Activated T-cell treated with anti-CD3 and anti-CD28 coated beads for 4 hours (primary cell): Measurements from ENCODE around the gene IQSEC3.
A peak's percentile ranks its signal among the peaks of the same experiment; 100 is the strongest.

Experiments used
- DNase-seq: peaks from one replicate; pipeline ENCODE4 v3.0.0-alpha.2; 2020

IQSEC3 gene

DNA sequence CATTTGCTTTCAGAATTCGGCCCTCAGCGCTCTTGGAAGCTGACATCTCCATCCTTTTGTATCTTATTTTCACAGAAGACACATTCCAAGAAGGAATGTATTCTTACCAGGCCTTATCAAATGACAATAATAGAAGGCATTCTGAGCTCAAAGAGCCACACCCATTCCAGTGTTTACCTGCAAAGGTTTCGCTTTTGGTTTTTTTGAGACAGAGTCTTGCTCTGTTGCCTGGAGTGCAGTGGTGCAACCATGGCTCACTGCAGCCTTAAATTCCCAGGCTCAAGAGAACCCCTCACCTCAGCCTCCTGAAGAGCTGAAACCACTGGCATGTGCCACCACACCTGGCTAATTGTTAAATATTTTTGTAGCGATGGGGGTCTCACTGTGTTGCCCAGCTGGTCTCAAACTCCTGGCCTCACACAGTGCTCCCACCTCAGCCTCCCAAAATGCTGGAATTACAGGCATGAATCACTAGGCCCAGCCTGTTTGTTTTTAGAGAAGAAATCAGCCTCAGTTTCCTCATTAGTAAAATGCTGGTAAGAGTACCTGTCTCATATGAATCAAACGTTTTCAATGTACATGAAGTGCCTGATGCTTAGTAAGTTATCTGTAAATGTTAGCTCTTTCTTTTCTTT lies 78.2 kb downstream of the IQSEC3 start:
- no peak for DNase-seq

DNA sequence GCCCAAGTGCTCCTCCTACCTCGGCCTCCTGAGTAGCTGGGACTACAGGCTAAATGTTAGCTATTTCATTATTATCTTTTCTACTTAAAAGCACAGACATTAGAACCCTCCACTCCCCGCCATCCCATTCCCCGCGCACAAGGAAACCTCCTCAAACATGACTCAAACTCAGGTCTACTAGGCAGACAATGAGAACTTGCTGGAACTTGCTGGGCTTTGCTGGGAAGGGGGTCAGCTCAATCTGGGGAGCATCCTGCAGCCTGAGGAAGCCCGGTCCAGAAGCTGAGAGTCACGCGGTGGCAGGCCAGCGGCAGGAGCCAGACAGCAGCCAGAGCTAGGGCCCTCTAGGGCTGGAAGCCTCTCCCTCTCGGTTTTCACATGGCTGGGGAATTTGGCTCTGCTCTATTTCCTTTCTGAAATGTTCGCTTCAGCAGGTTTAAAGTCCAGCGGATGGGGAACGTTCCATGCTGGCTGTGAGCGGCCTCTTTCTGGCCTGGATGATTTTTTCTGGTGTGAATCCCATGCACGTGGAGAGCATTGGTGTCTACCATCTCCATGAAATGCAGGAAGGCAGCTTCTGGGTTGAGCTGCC lies 78.9 kb downstream of the IQSEC3 start:
- DNase-seq, result no peak

DNA sequence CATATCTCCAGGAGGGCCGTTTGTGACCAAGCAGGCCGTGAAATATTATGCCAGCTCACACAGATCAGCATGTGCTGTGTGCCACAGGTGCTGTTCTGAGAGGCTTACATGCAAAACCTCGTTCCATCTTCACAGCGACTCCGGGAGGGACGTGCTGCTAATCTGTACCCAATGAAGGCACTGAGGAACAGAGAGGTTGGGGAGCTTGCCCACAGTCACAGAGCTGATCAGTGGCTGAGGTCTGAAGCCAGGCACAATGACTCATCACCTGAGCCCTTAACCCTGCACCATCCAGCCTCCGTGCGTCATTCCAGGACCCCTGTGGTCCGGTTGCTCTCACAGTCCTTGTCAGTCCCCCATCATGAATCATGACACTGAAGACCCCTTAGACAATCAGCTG lies 80.7 kb downstream of the IQSEC3 start:
- DNase-seq, result no peak

DNA sequence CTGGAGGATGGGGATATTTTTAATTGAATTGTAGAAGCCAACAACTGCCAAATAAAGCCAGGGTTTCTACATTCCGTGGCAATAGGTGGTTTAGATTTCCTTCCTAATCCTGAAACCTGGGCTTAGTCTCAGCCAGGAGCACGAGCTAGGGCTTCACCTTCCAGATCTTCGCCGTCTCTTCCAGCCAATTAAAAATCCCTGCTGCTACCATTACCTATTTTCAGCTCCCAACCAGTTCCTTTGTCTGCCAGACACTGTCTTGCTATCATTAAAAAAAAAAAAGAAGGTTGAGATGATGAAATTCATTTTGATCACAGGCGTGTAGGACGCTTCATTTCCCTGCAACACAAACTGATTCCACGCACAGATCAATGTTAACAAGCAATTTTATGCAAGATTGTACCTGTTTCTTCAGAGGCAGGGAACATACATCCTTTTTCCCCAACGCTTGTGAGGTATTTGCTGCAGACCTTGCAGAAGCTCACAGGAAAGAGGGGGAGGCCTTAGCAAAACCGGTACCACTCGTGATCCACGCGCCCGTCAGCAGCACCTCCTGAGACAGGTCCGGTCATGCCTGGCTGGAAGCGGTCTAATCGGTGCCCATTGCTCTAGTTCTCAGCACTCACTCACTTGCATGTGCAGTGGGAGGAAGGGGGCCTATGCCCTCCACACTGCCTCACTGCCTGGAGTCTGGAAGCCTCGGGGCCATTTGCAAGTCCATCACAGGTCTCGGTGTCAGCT lies 82.3 kb downstream of the IQSEC3 start:
- DNase-seq, result no peak

GRCh38 chr12:151579-151978 lies 85.0 kb downstream of the IQSEC3 start:
- DNase-seq, result no peak

GRCh38 chr12:152440-152839 lies 85.9 kb downstream of the IQSEC3 start:
- no peak for DNase-seq

- peak; percentile 30 for DNase-seq
These were observed 86.6 kb downstream of the IQSEC3 start for GRCh38 chr12:153080-153746.

DNA sequence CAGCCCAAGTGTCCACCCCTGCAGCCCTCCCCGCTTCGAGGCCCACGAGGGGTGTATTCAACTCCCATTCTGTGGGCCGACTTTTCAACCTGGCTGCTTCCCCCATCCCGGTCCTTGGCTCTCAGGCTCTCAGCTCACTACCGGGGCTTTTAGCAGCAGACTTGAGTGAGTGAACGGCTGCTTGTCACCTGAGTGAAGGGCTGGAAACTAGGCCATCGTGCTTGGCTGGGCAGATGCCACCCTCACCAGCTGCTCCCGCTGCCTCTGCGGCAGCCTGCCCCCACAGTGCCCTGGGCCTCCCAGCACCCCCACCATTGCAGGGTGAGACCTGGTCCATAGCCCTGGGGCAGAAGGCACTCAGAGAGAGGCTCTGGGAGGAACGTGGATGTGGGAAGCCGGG lies 87.5 kb downstream of the IQSEC3 start:
- DNase-seq, result no peak

DNA sequence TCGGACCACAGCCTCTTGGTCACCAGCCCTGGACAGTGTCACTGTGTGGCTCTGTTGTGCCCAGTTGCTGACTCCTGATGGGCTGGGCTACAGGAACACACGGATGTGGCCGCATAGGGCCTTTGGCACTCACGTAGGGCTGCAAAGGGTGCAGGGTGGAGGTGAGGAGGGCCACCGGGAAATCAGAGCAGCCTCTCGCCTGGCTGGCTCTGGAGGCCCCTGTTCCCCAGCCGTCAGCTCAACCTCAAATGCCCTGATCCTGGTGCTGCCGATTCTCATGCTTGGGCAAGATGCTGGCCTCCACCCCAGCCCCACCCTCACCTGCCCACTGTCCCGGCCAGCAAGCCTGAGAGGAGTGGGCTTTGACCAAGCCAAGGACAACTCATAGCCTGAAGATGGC lies 88.4 kb downstream of the IQSEC3 start:
- no peak for DNase-seq

- no peak for DNase-seq
These were observed 89.1 kb downstream of the IQSEC3 start for GRCh38 chr12:155646-156045.

GRCh38 chr12:156945-157344 lies 90.4 kb downstream of the IQSEC3 start:
- no peak for DNase-seq

- no peak for DNase-seq
These were observed 91.1 kb downstream of the IQSEC3 start for GRCh38 chr12:157644-158043.

GRCh38 chr12:159156-159782 lies 92.7 kb downstream of the IQSEC3 start:
- DNase-seq, result no peak

GRCh38 chr12:160858-161257 lies 94.3 kb downstream of the IQSEC3 start:
- no peak for DNase-seq

- no peak for DNase-seq
These were observed 95.3 kb downstream of the IQSEC3 start for GRCh38 chr12:161823-162222.

DNA sequence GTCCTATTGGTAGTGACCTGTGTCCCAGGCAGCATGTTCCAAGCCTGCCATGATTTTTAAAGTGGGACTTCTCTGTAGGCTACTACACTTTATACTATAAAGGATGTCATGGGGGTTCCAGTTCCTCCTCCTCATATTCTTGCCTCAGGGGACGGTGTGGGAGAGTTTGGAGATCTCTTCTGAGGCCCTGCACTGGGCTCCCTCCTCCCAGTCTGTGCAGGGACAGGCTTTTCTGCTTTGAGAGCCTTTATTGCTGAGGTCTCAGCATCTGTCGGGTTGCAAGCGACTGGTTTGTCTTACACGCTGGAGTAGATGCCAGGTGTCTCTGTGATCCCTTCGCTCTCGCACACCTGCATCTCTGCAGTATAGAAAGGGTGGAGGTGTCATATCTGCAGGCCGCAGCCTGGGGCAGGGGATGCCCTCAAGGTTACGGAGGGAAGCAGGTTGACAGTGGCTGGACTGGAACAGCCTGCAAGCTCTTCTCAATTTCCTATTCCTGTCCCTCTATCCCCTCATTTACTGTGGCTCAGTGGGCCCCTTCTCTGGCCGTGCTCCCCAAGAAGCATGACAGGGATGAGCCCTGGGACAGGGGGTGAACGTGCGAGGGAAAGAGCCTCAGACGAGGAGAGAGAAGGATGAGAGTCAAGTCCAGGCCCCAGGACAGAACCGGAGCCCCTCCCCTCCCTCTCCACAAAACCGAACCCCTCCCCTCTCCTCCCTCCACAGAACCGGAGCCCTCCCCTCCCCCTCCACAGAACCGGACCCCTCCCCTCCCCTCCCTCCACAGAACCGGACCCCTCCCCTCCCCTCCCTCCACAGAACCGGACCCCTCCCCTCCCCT lies 96.1 kb downstream of the IQSEC3 start:
- DNase-seq, result no peak

DNA sequence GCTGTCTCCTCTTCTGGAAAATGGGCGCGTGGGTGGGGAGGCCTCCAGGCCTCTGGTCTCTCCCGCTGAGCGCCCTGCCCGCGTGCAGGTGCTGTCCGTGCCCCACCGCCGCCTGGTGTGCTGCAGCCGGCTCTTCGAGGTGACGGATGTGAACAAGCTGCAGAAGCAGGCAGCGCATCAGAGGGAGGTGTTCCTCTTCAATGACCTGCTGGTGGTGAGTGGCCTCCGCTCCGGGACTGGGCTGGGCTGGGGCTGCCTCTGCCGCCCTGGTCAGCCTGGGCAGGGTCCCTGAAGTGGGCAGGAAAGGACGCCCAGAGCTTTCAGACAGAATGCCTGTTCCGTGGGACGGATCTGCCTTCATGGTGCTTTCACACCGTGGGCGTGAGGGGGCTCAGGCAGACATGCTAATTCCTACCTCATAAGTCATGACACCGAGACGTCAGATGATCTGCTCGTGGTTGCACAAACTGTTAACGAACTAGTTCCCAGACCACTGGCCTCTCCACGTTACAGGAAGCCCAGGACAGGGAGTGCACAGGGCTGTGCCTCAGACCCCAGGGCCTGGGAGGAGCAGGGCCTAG lies 96.9 kb downstream of the IQSEC3 start:
- no peak for DNase-seq

DNA sequence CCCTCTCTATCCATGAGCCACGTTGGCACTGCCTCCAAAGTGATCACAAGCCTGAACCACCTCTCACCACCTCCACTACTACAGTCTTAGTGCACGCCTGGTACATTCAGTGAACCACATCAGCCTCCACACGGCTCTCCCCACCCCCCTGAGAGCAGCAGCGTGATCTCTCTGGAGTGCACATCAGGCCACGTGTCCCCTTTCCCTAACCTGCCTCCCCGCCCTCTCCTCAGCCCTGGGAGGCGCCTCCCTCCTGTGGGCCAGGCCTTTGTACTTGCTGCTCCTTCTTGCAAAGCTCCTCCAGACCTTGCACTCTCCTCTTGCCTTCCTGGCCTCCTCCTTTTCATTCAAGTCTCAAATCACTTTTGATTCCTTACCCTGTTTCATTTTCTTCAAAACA lies 97.6 kb downstream of the IQSEC3 start:
- DNase-seq, result no peak

- no peak for DNase-seq
These were observed 99.3 kb downstream of the IQSEC3 start for GRCh38 chr12:165862-166368.

GRCh38 chr12:166425-167075 lies 100.0 kb downstream of the IQSEC3 start:
- no peak for DNase-seq

DNA sequence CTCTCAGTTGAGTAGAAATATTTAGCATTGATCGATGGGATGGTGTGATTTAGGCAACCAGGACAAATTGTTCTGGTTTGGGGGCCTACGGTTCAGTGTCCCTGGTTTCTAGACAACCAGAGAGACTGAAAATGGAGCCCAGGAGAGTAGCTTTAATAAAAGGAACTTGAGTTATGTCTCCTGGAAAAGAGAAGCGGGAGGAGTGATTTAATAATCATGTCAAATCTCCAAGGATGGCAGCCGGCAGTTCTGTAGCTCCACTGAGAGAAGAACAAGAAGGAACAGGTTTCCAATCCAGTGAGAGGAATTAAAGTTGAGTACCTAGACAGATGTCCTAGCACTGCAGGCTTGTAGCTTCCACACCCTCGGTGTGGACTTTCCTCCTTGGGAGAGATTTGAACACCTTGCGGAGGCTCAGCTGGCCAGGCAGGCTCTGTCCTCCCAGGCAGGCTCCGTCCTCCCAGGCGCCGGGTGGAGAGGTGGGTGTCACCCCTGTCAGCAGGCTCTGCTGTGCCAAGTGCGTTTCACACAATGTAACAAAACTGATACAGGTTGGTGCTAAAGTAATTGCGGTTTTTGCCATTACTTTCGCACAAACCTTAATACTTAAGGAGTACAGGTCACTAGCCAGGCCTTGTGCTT lies 101.5 kb downstream of the IQSEC3 start:
- DNase-seq, result no peak
